GM18505 (cell line): Measurements from ENCODE around the gene SIPA1L3.

Source experiments
- ATAC-seq: cut with Tn5 transposase; IDR thresholded peaks from one replicate; pipeline ENCODE4 v1.9.1; 2021; ENCODE audit not compliant: unreplicated experiment
- POLR2A ChIP-seq: IDR thresholded peaks from 4 replicates; pipeline ENCODE4 v1.6.1; 2011; ENCODE audit warnings: borderline replicate concordance; ENCODE audit not compliant: insufficient read depth, insufficient read length; ENCODE audit errors: extremely low read depth

The SIPA1L3 gene

GRCh38 chr19:37991841-37992248 lies 84.8 kb downstream of the SIPA1L3 start:
- ATAC-seq = no peak
- TF ChIP-seq POLR2A = no peak

DNA sequence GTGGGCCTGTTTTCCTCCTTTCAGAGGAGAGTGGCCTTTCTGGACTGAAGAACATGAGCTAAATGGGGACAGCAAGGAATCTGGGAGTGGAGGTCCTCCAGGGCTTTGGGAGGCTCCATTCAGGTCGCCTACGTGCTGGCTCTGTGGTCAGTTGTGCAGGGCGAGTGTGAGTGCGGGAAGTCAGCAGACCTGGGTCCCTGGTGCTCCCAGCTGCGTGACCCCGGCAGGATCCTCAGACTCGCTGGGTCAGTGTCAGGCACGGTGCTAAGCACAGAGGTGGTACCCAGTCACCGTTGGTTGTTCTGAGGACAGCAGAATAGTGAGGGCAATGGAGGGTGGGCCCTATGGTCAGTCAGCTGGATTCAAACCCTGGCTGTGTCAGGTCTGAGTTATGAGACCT lies 85.8 kb downstream of the SIPA1L3 start:
- ATAC-seq = no peak
- no peak for TF ChIP-seq POLR2A

GRCh38 chr19:37994823-37995130 lies 87.8 kb downstream of the SIPA1L3 start:
- TF ChIP-seq POLR2A = no peak

GRCh38 chr19:37995346-37995745 lies 88.3 kb downstream of the SIPA1L3 start:
- no peak for ATAC-seq
- TF ChIP-seq POLR2A = no peak

More at GRCh38 chr19:37994823-37995130, 87.8 kb downstream of the SIPA1L3 start:
- no peak for ATAC-seq

GRCh38 chr19:37997911-37998344 lies 90.9 kb downstream of the SIPA1L3 start:
- no peak for ATAC-seq
- TF ChIP-seq POLR2A = no peak

- no peak for ATAC-seq
- TF ChIP-seq POLR2A = no peak
Measured at GRCh38 chr19:37998801-37999308, 91.8 kb downstream of the SIPA1L3 start.

DNA sequence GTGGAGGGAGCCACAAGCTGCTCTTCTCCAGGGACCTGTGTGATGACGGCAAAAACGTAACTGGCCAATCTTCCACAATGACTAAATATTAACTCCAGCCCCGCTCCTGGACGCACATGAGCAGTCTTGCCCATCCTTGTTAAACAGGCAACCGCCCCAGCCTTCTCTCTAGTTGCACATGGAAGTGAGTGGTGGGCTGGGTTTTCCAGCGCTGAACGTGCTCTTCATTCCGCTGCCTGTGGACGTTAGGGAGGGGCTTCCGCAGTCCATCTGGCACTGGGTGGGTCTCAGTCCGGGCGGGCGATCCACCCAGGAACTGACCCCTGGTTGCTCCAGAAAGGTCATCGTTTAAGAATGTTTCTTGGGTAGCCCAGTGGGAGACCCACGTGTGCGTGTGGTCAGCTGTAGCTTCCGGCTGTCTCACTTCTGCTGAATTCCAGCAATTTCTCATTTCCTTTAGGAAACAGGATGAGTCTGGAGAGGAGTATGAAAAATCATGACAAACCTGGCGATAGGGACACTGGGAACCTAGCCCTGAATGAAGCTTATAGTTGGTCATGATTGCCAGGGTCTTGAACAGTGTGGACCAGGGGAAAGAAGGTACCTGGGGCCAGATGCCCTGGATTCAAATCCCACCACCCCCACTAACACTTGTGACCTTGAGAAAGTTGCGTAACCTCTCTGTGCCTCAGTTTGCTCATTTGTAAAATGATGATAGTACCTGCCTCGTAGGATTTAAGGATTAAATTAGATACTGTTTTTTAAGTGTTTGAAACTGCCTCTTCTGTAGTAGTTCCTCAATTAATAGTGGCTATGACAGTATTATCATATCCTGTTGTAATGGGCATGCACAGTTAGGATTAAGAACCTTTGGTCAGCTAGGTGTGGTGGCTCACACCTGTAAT lies 92.6 kb downstream of the SIPA1L3 start:
- ATAC-seq = no peak
- TF ChIP-seq POLR2A = no peak

GRCh38 chr19:38001158-38001781 lies 94.3 kb downstream of the SIPA1L3 start:
- no peak for TF ChIP-seq POLR2A
- ATAC-seq = no peak

DNA sequence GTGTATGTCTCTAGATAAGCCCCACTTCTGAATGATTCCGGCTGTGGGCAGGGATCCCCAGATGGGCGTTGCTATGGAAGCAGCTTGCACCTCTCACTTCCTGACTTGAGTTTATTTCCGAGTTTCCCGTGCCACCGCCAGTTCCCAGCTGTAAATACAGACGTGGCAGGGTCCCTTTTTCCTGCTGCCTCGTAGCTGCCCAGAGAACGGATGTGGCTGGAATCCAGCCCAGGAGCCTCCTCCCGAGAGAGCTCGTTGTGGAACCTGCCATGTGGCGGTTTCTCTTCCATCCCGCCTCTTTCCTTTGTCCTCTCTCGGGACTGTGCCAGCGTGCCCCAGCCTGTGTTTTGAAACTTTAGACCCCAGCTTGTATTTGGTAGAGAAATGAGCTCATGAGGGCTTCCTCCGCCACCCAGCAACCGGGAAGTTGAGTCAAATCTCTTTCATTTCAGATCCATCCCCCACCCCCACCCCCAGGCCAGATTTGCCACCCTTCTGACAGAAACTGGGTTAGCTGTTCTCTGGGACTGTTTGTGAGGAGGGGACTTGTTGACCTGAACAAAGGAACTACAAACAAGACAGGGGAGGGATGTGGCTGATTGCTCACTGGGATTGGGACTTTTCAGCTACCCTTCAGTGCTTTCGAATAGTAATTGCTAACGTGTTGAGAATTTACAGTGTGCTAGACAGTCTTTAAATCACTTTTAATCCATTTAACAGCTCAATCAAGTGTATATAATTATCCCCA lies 96.6 kb downstream of the SIPA1L3 start:
- TF ChIP-seq POLR2A = peak; percentile 42
- no peak for ATAC-seq

- no peak for ATAC-seq
Measured at GRCh38 chr19:38004186-38004520, 97.1 kb downstream of the SIPA1L3 start.

DNA sequence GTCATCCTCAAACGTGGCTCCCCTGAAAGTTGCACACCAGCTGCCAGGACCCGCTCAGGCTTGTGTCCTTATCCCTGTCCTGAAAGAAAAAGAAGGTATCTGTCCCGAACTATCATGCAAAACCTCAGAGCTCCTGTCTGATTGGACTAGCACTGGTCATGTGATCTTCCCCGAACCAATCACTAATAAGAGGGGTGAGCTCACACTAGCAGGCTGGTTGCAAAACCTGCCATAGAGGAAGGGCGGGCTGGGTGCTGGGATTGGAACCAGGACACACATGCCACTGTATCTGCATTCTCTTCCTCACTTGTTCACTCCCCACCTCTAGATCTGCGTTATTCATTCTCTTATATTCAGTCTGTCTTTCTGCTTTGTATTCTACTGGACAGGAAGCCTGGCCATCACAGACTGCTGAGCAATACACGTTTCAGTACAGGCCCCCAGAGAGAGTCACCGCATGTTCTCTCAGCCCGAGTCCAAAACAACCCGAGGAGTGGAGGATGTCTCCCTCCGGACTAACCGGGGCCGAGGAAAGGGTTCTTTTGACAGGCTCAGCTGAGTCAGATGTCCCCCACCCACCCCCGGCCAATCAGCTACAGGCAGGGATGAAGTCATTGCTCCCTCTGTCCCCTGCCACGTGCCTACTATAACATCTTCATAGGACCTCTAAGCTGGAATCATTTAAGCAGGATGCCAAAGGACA lies 97.7 kb downstream of the SIPA1L3 start:
- peak; percentile 53 for ATAC-seq

More at GRCh38 chr19:38004186-38004520, 97.1 kb downstream of the SIPA1L3 start:
- TF ChIP-seq POLR2A = no peak

DNA sequence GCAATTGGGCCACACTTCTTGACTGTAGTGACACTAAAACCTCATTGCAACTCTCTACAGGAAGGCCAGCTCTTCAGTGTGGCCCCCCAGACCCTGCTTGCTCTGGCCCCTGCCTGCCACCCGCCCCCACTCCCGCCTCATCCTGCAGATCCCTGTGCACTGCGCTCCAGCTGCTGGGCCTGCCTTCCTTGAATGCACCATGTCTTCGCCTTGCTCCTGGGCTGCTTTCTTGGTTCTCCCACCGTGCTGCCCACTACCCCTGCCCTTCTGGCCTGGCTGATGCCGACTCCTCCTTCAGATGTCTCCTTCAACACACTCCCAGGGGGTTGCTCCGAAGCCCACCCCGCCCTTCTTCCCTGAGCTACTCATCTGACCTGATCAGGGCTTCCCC lies 98.2 kb downstream of the SIPA1L3 start:
- ATAC-seq = no peak
- no peak for TF ChIP-seq POLR2A

More for the DNA sequence above, 97.7 kb downstream of the SIPA1L3 start:
- TF ChIP-seq POLR2A = peak; percentile 89

DNA sequence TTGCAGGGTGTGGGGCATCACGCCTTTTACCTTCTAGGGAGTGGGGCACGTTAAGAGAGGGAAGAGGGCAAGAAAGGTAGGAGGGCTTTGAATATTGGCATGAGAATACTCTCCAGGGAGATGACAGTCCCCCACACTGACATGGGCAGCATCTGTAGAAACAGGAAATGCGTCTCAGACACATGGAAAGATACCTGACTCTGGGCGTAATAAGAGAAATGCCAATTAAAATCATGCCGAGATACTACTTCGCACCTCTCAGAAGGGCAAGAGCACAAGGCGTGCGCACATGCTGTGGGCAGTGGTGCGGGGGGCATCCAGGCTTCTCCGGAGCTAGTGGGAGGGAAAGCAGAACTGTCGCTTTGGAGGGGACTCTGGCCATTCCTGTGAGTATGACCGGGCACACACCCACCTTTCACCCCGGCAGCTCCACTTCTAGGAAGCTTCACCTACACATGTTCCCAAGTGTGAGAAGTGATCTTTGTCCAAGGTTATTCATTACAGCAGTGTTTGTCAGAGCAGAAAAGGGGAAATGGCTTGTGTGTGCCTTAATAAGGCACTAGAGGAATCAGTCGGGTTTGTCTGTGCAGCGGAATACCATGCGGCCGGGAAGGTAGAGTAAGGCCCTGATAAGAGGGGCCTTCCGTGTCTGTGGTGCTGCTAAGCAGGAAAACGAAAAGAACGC lies 99.5 kb downstream of the SIPA1L3 start:
- no peak for ATAC-seq
- TF ChIP-seq POLR2A = no peak

DNA sequence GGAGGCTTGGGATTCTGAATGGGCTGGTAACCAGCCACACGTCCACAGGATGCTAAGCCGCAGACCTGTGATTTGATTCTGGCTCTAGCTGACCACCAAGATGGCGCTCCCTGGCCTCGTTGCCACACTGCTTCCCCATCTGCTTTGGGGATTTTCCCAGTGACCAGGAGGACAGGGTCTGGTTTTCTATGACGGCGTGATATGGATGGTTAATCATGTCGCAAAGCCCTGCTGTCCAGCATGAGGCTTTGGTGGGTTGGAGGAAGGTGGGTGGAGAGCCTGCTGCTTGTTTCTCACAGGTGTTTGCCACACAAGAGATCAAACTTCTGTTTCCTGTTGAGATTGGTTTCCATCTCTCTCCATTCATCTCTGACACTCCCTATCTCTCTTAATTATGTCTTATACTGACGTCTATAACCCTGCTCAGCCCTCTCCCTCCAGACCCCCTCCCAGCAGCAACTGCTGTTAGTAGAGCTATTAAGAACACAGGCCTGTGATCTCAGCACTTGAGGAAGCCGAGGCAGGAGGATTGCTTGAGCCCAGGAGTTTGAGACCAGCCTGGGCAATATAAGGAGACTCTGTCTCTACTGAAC lies 102.7 kb downstream of the SIPA1L3 start:
- no peak for ATAC-seq
- no peak for TF ChIP-seq POLR2A
